Gastrocnemius medialis (tissue), 4 donors: ENCODE measurements around the gene THRA.

Experiments used
- POLR2A ChIP-seq, 2 donors: fragments of 450-650 bp; IDR thresholded peaks; one replicate each; pipeline ENCODE4 v1.6.1; 2017; ENCODE audit warnings: antibody characterized with exemption in 2 of 2, mild to moderate bottlenecking in 2 of 2, moderate library complexity in 2 of 2
- TF ChIP-seq, protein P1 (sequence below), 5 experiments: fragments of 450-650 bp in 3 of 5; fragments of 200-600 bp in 2 of 5; sonication (generic) in 2 of 5; IDR thresholded peaks in 4 of 5; conservative IDR thresholded peaks in 1 of 5; 1 replicate in 4 of 5; 2 replicates in 1 of 5; pipeline ENCODE4 v1.5.1; 2016 to 2019; ENCODE audit warnings: antibody characterized with exemption in 5 of 5, mild to moderate bottlenecking in 3 of 5, moderate library complexity in 3 of 5

DNA sequence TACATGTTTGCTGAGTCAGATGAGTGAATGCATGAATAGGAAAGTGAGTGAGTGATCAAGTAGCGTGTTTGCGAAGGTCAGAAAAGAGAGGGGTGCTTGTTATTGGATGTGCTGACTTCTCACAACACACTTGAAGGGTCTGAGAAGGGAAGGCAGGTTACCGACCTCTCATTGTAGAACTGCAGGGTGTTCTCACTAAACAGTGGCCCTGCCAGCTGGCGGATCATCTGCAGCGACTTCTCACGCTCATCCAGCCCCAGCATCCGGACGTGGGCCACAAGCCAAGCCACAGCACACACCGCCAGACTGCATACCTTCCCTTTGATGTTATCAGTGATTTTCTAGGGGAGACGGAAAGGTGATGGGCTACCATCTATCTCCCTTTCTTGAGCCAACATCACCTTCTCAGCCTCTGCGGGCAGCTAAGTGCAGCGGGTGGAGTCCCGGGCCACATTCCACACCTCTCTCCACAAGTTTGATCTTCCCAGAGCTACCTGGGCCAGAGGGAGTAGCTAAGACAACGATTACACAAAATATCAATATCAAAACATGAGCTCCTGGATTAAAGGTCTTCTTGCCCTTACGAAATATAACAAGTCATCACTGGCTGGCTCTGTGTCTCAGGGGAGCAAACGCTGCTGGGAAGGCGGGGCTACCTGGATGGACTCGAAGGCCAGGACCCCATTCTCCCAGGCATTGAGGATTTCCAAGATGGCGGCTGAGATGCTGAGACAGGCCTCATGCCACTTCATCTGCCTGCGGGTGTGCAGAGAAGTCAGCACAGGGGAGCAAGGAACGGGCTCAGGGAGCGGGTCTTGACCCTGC, 36.6 kb upstream of the THRA start:
- TF ChIP-seq, protein P1, sequence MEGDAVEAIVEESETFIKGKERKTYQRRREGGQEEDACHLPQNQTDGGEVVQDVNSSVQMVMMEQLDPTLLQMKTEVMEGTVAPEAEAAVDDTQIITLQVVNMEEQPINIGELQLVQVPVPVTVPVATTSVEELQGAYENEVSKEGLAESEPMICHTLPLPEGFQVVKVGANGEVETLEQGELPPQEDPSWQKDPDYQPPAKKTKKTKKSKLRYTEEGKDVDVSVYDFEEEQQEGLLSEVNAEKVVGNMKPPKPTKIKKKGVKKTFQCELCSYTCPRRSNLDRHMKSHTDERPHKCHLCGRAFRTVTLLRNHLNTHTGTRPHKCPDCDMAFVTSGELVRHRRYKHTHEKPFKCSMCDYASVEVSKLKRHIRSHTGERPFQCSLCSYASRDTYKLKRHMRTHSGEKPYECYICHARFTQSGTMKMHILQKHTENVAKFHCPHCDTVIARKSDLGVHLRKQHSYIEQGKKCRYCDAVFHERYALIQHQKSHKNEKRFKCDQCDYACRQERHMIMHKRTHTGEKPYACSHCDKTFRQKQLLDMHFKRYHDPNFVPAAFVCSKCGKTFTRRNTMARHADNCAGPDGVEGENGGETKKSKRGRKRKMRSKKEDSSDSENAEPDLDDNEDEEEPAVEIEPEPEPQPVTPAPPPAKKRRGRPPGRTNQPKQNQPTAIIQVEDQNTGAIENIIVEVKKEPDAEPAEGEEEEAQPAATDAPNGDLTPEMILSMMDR (IDR thresholded peaks at IDR 0.05 in 4 of 5, conservative IDR thresholded peaks at IDR 0.05 in 1 of 5): no peak
- TF ChIP-seq POLR2A (IDR thresholded peaks at IDR 0.05): no peak
